Muscle layer of duodenum (tissue), 2 donors: ENCODE results near the gene SART1.
A peak's percentile ranks its signal among the peaks of the same experiment; 100 is the strongest.

ENCODE experiments used
- H3K27ac ChIP-seq: one replicate; pipeline ENCODE4 v1.7.0; 2013; ENCODE audit warnings: mild to moderate bottlenecking, low read length
- H3K27me3 ChIP-seq: one replicate; pipeline ENCODE4 v1.7.0; 2013; ENCODE audit warnings: low read depth, mild to moderate bottlenecking, control low read depth, low read length
- H3K36me3 ChIP-seq, 2 donors: one replicate each; pipeline ENCODE4 v1.7.0; 2013; ENCODE audit warnings: low read length in 2 of 2, control low read depth in 1 of 2, mild to moderate bottlenecking in 1 of 2; ENCODE audit not compliant: insufficient read depth in 2 of 2, control insufficient read depth in 1 of 2
- H3K4me1 ChIP-seq, 2 donors: one replicate each; pipeline ENCODE4 v1.7.0; 2013; ENCODE audit warnings: low read length in 2 of 2, mild to moderate bottlenecking in 2 of 2, control low read depth in 1 of 2, moderate library complexity in 1 of 2; ENCODE audit not compliant: insufficient read depth in 2 of 2, control insufficient read depth in 1 of 2
- H3K4me3 ChIP-seq, 2 donors: one replicate each; pipeline ENCODE4 v1.7.0; 2013; ENCODE audit warnings: low read length in 2 of 2, low read depth in 1 of 2, mild to moderate bottlenecking in 1 of 2
- H3K9me3 ChIP-seq, 2 donors: one replicate each; pipeline ENCODE4 v1.7.0; 2013; ENCODE audit warnings: low read length in 2 of 2, control low read depth in 1 of 2, mild to moderate bottlenecking in 1 of 2; ENCODE audit not compliant: control insufficient read depth in 1 of 2
- donor health status: healthy.

The SART1 gene

DNA sequence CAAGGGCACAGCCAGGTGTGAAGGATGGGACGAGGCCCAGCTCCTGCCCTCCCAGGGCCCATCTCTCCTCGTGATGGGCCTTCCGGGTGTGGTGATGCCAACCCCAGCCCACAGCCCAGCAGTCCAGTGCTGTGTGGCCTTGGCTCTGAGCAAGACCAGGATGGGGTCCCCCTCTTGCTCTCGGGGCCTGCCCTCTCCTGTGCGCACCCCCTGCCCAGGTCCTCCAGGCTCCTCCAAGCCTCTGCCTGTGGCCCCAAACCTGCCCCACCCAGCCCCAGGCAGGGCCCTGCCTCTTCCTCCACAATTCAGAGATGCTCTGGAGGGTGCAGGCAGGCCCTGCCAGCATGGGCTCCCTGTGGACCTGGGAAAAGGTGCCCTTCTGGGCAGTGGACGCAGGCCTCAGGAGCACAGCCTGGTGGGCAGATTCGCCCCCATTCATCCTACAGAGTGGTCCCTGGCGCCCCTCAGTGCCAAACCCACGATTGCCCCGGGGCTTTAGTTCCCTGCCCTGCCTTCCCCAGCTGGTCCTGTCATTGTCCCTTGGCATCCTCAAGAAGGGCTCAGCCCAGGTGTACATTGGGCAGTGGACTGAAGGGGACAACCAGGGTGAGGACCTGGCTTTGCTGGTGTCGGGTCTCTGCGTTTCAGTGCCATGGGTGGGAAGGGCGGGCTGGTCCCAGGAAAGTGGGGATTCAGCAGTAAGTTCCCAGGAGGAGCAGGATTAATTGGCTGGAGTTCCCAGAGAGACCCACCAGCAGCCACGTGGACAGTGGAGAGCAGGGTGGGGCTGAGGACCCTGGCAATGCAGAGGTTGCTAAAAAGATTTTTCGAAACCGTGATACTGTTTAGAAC lies 20.7 kb downstream of the SART1 start:
- Histone ChIP-seq H3K36me3 (peaks cover 6 to 27% of the 10 kb centered on the region in 2 donors), H3K9me3 (no peaks in the 10 kb centered on the region), H3K27ac (no peak overlapping the region), H3K27me3 (no peaks in the 10 kb centered on the region), H3K4me3 (no peak overlapping the region), H3K4me1 (peaks cover 0 to 4% of the 10 kb centered on the region in 2 donors)

DNA sequence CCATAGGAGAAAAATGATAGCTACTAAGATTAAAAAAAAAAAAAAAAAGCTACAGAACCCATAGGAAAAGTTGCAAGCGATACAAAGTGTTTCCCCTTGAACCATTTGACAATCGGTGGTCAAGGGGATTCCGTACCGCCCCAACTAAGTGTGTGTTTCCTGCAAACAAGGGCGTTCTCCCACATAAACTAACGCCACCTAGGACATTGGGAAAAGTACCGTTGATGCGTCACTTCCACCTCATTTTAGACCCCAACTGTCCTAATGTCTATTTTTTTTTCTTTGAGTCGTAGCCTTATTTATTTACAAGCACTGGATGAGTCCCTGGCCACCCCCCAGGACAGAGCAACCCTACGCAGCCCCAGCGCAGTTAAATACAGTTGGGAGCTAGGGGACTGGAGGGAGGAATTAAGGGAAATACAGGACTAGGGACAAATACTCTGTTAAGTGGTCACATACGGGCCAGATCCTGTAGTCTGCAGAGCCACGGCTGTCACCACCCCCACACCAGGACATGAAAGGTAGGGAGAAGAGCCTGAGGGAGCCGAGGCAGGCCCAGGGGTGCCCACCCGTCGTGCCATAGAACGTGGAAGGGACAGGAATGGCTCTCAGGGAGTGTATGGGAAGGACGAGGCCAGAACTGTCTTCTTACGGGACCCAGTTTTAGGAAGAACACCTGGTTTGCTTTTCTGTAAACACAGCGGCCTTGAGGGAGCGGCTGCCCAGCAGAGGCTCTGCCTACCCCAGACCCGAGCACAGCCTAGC lies 21.5 kb downstream of the SART1 start:
- no peak overlapping the region for H3K27ac ChIP-seq
- peaks cover under 1 to 19% of the 10 kb centered on the region in 2 donors for H3K36me3 ChIP-seq
- peaks cover 0 to 4% of the 10 kb centered on the region in 2 donors for H3K4me1 ChIP-seq
- no peaks in the 10 kb centered on the region for H3K27me3 ChIP-seq
- no peak overlapping the region for H3K4me3 ChIP-seq
- H3K9me3 ChIP-seq: no peaks in the 10 kb centered on the region

DNA sequence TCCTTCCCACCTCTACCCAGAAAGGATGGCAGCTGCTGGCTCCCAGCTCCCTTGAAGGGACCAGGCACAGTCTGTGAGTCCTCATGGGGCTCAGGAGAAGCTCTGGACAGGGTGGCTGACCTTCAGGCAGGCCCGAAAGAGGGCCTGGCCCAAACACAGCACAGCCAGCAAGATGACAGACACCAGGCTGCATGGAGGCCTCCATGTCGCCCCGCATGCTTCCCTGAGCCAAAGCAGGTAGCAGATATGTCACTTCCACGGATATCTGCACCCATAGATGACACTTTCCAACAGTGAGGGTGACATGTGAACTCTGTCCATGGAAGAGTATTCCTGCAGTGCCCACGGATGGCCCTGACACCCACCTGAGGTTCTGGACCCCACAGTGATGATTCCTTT lies 22.1 kb downstream of the SART1 start:
- no peaks in the 10 kb centered on the region for H3K27me3 ChIP-seq
- no peak overlapping the region for H3K4me3 ChIP-seq
- peaks cover 0 to 13% of the 10 kb centered on the region in 2 donors for H3K36me3 ChIP-seq
- peaks cover 0 to 4% of the 10 kb centered on the region in 2 donors for H3K4me1 ChIP-seq
- no peak overlapping the region for H3K27ac ChIP-seq
- H3K9me3 ChIP-seq: no peaks in the 10 kb centered on the region

DNA sequence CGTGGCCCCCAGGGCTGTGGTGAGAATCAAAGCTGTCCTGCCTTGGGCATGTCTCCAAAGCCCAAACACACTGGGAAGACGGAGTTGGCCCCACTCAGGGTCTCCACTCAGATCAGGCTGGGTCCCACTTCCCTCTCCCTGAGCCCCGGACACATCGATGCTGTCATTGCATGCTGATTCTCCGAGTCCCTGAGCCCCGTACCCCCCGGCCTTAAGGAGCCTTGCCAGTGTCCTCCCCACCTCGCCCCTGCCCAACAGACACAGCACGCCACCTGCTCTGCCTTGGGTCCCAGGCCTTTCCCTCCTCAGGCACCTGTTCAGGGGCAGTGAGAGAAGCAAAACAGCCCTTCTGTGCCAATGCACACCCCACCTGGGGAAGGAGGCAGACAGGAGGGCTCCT lies 25.8 kb downstream of the SART1 start:
- no peak overlapping the region for H3K4me3 ChIP-seq
- H3K9me3 ChIP-seq: no peaks in the 10 kb centered on the region
- peaks cover 0 to 6% of the 10 kb centered on the region in 2 donors for H3K4me1 ChIP-seq
- H3K27ac ChIP-seq: no peak overlapping the region
- H3K36me3 ChIP-seq: no peaks in the 10 kb centered on the region
- no peaks in the 10 kb centered on the region for H3K27me3 ChIP-seq

DNA sequence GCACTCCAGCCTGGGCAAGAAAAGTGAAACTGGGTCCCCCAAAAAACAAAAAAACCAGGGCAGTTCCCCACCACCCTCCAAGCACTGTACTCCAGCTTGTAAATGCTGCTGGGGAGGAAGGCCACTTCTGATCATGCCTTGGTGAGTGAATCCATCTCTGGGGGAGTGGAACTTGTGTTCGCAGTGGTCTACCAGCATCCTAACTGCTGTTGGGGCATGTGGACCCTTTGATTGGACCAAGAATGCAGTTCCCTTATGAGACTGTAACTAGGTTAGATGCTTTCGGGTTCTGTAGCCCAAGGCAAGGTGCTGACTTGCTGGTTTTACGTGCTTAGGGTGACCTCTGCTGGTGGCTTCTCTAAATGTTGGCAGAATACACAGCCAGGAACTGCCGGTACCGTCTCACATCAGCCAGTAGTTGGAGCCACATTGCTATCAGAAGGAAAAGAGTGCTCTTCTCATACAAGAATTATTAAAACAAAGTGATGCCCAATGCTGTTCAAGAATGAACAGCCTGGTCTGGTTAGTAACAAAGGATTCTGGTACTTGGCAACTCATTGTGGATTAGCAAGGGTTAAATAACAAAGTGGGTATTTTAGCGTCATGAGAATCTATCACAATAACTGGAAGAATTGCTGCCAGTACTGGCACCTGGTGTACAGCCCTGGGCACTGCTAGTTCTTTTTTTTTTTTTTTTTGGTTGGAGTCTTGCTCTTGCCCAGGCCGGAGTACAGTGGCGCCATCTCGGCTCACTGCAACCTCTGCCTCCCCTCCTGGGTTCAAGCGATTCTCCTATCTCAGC lies 27.5 kb downstream of the SART1 start:
- Histone ChIP-seq H3K27me3 (no peaks in the 10 kb centered on the region), H3K9me3 (no peaks in the 10 kb centered on the region), H3K36me3 (no peaks in the 10 kb centered on the region), H3K4me3 (no peak overlapping the region), H3K27ac (no peak overlapping the region), H3K4me1 (peaks cover 0 to 6% of the 10 kb centered on the region in 2 donors)

DNA sequence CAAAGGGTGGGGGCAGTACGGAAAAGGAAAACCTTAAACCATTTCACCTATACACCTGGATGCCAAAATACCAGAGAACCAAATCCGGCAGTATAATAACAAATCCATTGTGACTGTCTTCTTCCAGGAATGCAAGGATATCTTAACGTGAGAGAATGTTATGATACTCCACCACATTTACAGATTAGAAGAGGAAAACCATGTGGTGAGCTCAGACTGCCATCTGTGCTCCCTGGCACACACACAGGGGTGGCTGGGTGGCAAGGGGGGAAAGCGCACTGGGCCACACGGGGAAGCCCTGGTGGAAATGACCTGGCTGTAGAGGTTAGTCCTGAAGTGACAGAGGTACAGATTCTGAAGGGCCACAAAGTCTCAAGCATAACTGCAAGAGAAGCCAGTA lies 30.5 kb downstream of the SART1 start:
- Histone ChIP-seq H3K36me3 (peaks cover 0 to 5% of the 10 kb centered on the region in 2 donors), H3K9me3 (no peaks in the 10 kb centered on the region), H3K27me3 (no peaks in the 10 kb centered on the region), H3K4me3 (no peak overlapping the region), H3K4me1 (peaks cover 0 to 2% of the 10 kb centered on the region in 2 donors), H3K27ac (no peak overlapping the region)

DNA sequence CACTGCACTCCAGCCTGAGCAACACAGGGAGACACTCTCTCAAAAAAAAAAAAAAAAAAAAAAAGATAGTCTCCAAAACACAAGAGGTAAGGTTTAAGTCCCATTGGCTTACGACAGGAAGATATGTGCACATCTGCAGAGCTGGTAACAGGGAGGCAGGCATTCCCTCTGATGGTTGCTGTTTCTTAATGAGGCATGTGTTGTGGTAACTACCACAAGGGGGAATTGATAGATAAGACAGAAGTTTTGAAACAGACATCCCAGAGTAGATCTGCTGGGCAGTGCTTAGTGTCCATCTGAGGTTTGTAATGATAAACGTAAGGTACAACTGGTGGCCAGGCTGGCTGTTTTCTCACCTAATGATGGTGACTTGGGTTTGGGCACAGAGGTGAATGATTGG lies 35.8 kb downstream of the SART1 start:
- Histone ChIP-seq H3K27ac (no peak overlapping the region), H3K9me3 (no peaks in the 10 kb centered on the region), H3K27me3 (no peaks in the 10 kb centered on the region), H3K36me3 (peaks cover 31 to 43% of the 10 kb centered on the region in 2 donors), H3K4me1 (peaks cover 3 to 16% of the 10 kb centered on the region in 2 donors), H3K4me3 (no peak overlapping the region)

DNA sequence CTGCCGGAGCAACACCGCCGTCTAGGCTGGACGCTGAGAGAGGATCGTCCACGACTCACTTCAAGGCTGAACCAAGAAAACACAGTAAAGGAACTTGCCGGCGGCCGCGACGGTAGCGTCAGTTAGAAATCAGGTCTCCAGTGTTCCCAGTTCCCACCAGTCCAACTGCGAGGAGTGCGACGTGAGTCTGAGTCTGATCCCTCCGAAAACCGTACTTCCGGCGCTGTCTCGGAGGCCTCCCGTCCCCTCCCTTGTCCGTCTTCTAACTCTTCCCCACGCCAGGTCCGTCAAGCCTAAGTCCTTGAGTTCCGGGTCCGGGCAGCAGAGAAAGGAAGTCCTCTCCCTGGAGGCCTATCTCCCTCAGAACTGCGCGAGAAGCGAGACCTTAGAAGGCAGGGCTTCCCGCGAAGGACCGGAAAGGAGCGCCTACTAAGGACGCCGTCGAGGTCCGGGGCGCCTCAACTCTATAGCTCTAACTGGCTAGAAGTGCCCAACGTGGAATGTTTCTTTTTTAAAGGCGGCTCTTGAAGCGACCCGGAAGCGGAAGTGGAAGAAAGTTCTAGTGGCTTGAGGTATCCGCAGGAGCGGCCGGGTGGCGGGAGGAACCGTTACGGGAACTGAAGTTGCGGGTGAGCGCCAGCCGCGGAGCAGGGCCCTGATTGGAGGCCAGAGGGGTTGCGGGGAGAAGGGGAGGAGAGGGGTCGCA lies 40.6 kb downstream of the SART1 start, which contains the start of the genes BANF1 and EIF1AD:
Gene BANF1, plus strand, starts transcription at position 562 of the 706 bp plus-strand sequence. CDS start 748 bp downstream, outside the sequence.
Gene EIF1AD, minus strand, starts transcription at position 216 of the 706 bp plus-strand sequence. CDS start 1,768 bp downstream, outside the sequence.
- H3K9me3 ChIP-seq: no peaks in the 10 kb centered on the region
- peaks cover 8 to 26% of the 10 kb centered on the region in 2 donors for H3K4me1 ChIP-seq
- H3K27me3 ChIP-seq: no peaks in the 10 kb centered on the region
- H3K4me3 ChIP-seq: peak within 1 kb of the TSS; percentile 100
- peaks cover 43 to 54% of the 10 kb centered on the region in 2 donors for H3K36me3 ChIP-seq
- H3K27ac ChIP-seq: peak within 1 kb of the TSS; percentile 96

DNA sequence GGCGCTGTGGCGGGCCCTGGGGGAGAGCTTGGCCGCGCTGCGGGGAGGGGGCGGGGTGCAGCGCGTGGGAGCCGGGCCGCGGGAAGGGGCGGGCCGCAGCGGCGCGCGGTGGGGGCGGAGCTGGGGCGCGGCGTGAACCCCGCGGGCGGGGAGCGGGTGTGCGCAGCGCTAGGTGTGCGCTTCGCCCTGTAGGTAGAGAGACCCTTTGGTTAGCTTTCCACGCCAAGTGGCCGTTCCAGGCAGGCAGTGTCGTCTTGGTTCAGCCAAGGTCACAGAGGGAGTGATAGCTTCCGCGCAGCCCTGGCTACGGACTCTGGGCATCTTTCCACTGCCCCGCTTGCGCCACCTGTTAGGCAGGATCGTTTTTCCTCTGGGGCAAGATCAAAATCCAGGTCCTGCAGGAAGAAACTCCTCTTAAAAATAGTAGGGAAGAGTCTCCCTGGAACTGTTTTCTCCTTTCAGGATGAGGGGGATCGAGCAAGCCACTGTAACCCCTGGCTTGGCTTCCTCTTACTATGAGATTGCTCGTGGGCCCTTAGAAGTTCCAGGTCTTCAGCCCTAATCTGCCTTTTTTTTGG lies 41.2 kb downstream of the SART1 start:
- peak overlapping the region; percentile 96 for H3K27ac ChIP-seq

DNA sequence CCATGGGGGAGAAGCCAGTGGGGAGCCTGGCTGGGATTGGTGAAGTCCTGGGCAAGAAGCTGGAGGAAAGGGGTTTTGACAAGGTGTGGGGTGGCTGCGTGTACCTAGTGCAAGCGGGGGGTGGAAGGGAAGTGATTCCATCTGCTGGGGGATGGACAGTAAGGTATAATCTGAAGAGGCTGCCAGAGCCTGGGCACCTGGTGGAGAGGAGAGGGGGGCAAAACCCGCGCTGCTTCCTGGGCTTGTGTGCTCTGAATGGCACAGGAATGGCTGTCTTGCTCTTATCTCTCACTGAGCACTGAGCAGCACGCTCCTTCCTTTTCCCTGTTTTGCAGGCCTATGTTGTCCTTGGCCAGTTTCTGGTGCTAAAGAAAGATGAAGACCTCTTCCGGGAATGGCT lies 41.8 kb downstream of the SART1 start:
- Histone ChIP-seq H3K27me3 (no peaks in the 10 kb centered on the region), H3K9me3 (no peaks in the 10 kb centered on the region), H3K4me3 (peak overlapping the region; percentile 100), H3K27ac (peak overlapping the region; percentile 96), H3K36me3 (peaks cover 32 to 42% of the 10 kb centered on the region in 2 donors), H3K4me1 (peaks cover 8 to 26% of the 10 kb centered on the region in 2 donors)

More for the DNA sequence above, 41.2 kb downstream of the SART1 start:
- Histone ChIP-seq H3K9me3 (no peaks in the 10 kb centered on the region), H3K4me3 (peak overlapping the region; percentile 100), H3K27me3 (no peaks in the 10 kb centered on the region), H3K4me1 (peaks cover 8 to 26% of the 10 kb centered on the region in 2 donors), H3K36me3 (peaks cover 37 to 47% of the 10 kb centered on the region in 2 donors)
